Fibroblast of lung (primary cell): ENCODE results near the gene GLIS1.

Experiments used
- CTCF ChIP-seq, 2 donors: IDR thresholded peaks in 1 of 2; conservative IDR thresholded peaks in 1 of 2; 1 replicate in 1 of 2; 2 replicates in 1 of 2; pipeline ENCODE4 v1.5.1; 2011 to 2012; ENCODE audit warnings: low read length in 2 of 2, control low read depth in 1 of 2, inconsistent platforms in 1 of 2, low read depth in 1 of 2, mild to moderate bottlenecking in 1 of 2
- EZH2 ChIP-seq: IDR thresholded peaks from 2 replicates; pipeline ENCODE4 v1.5.1; 2012; ENCODE audit warnings: low read length, control low read depth, mild to moderate bottlenecking; ENCODE audit errors: missing control alignments

- TF ChIP-seq EZH2, result no peak
- TF ChIP-seq CTCF (conservative IDR thresholded peaks at IDR 0.05 in 1 of 2, IDR thresholded peaks at IDR 0.05 in 1 of 2; ENCODE audit: low read depth in 1 of 2, low read length in 2 of 2), result no peak
Observed at GRCh38 chr1:53627031-53627430, 111.9 kb downstream of the GLIS1 start.
